Hematopoietic multipotent progenitor cell treated with erythropoietin and hydrocortisone succinate and interleukin-3 and kit ligand, for 4 days (in vitro differentiated cells): ENCODE data around the gene TEX10.
A peak's percentile ranks its signal among the peaks of the same experiment; 100 is the strongest.
"Not testable (repeated sequence)": the region's sequence is repeated elsewhere in the genome, so short reads cannot be mapped to it uniquely, and the experiment has no call there.

Experiments
- DNase-seq: peaks from one replicate; pipeline ENCODE4 v3.0.0-alpha.2; 2015

The TEX10 gene

DNA sequence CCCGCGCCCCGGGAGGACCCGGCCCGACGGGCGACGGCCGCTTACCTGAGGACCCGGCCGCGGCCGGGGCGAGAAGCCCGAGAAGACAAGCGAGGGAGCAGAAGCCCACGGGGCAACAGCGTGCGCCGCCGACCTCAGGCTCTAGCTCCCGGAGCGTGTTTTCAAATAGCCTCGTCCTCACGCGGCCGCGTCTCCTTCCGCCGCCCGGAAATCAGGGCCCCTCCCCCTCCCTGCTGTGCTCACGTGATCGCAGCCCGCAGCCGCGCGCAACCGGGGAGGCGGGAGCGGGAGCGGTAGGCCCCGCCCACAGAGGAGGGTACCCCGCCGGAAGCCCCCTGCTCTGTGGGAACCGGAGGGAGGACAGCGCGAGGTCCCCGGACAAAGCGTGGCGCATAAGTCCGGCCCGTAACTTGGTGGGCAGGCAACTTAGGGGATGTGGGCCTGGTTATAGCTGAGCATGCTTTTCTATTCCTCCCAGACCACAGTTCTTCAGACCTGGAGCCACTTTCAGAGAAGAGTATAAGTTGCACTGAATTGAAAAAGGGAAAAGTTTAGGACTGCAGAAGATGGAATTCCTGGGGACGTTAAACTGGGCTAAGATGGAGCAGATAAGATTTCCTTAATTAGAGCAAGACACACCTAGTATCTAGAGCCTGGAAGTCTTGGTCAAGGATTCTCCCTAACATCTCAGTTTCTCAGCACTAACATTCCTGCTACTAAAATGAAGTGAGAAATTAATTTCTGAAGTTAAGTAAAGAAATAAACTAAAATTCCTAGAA, at the start of gene TEX10:
TSS of gene TEX10 (minus strand) at position 216 of the 779 bp plus-strand sequence. CDS start 3,579 bp downstream, outside the sequence.
- peak; percentile 96 for DNase-seq

DNA sequence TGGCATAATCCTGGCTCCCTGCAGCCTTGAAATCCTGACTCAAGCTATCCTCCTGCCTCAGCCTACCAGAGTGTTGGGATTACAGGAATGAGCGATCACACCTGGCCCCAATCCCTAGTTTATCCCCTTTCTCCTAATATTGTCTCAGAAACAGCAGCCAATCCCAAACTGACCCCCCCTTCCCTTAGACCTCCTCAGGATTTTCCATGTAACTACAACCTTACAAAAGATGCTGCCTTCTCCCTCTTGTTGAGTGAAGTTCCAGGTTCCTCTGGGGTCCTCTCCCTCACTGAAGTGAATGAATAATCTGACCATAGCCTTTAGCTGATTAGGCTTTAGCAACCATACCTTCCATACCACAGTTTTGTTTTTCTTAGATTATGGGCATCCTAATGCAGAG, 48.3 kb upstream of the TEX10 start:
- DNase-seq: no peak

DNA sequence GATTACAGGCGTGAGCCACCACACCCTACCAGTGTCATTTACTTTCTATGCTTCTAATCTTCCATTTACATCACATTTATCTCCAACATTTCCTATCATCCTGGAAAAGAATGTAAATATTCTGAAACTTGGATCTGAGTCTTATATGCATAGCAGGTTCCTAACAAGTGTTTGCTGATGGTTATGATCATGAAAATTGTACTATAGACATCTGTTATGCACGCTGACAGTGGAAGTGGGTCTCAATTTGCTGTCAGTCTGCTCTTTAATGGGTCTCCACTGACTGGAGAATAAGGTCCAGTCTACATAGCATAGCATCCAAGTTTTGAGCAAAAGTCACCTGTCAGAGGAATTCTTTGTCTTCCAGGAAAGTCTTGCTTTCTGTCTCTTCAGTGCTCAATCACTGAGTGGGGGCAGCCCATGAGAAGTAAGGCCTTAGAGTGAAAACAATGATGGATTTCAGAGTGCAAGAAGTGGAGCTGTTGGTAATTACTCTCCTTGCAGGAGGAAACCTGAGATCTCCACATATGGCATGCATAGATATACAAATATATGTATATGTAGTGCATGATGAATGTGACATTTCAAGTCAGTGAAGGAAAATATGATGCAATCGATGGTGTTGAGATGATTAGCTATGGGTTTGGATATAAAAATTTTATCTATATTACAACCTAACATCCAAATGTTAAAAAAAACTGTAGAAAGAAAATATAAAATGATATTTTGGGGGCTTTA, 45.0 kb upstream of the TEX10 start:
- DNase-seq: no peak

DNA sequence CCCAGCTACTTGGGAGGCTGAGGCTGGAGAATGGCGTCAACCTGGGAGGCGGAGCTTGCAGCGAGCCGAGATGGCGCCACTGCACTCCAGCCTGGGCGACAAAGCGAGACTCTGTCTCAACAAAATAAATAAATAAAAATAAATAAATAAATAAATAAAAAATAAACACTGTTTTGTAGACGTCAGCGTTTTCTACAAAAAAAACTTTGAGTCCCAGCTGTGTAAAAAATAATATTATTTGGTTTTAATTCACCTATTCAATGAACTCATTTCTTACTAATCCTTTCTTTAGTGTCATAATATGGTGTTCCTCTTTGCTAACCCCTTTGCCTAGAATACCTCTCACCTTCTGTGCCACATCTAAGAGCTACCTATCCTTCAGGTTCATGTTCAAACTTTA, 44.0 kb upstream of the TEX10 start:
- DNase-seq: no peak

DNA sequence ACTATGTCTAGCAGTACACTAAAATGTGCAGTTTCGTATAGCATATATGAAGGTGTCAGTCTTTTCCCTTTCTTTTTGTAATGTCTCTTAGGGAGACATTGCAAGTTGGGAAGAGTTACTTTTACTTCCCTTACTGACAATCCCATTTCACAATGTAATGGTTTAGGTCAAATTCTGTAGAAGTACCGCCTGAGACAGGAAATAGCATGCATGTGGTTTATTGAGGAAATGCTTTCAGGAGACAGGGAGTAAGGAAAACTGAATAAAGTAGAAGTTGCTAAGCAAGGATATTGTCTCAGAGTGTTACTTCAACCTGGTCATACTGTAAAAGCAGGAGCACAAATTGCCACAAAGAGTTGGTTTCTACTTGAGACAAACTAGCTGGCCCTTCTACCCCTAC, 42.1 kb upstream of the TEX10 start:
- DNase-seq: no peak

DNA sequence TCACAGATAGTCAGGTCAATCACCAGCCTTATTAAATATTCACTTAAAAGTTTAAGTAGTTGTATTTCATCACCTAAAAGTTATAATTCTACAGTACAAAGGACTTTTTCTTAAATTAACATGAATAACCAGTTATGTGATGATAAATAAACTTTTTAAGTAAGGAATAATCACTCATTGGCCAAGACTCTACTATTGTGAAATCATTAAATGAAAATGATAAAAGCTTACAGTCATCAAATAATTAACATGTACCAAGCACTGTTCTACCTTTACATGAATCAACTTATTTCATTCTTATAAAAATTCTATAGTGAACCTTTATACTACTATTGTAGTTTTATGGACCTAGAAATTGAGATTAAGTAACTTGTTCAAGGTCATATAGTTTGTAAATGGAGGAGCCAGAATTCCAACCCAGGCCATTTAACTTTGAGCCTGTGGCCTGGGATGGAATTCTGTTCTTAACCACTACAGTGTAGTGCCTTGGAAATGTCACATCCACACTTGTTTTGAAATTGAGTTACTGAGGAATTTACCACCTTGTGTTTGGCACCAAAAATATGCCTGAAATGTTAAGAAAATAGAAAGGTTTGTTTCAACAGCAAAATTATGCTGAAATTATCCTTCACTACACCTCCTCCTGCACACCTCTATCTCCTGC, 41.4 kb upstream of the TEX10 start:
- no peak for DNase-seq

DNA sequence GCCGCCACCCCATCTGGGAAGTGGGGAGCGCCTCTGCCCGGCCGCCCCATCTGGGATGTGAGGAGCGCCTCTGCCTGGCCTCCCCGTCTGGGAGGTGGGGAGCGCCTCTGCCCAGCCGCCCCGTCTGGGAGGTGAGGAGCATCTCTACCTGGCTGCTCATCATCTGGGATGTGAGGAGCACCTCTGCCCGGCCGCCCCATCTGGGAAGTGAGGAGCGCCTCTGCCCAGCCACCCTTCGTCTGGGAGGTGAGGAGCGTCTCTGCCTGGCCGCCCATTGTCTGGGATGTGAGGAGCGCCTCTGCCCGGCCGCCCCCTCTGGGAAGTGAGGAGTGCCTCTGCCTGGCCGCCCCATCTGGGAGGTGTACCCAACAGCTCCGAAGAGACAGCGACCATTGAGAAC, 40.2 kb upstream of the TEX10 start:
- not testable (repeated sequence) for DNase-seq

DNA sequence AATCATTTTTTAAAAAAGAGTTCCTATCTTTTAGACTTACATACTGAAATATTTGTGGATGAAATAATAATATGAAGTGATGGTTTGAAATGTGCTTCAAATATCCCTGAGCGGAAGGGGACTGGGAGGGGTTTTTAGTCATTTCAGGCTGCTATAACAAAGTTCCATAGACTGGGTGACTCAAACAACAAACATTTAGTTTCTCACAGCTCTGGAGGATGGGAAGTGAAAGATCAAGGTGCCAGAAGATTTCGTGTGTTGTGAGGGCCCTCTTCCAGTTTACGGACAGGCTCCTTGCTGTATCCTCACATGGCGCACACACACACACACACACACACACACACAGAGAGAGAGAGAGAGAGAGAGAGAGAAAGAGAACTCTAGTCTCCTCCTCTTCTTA, 27.1 kb upstream of the TEX10 start:
- no peak for DNase-seq

DNA sequence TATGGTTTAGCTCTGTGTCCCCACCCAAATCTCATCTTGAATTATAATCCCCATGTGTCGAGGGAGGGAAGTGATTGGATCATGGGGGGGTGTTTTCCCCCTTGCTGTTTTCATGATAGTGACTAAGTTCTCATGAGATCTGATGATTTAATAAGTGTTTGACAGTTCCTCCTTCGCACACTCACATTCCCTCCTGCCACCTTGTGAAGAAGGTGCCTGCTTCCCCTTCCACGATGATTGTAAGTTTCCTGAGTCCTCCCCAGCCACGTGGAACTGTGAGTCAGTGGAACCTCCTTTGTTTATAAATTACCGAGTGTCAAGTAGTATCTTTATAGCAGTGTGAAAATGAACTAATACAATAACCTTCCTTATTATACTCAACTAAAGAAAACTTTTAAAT, 24.3 kb upstream of the TEX10 start:
- peak; percentile 47 for DNase-seq

DNA sequence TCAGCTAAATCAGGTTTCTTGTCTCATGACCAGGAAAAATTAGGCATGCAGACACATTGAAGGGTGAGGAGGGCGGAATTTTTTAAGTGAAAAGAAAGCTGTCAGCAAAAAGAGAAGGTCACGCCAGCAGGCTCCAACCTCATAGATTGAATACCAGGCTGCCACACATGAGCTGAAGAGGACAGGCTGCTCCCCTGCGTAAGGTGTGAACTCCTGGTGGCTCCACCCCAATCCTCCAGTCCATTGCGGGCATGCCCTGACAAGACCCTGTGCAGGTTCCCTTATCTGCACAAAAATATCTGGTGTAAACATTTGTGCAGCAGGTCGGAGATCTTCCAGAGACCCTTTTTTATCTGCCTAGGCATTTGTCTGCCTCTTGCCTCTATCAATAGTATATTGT, 22.9 kb upstream of the TEX10 start:
- no peak for DNase-seq

DNA sequence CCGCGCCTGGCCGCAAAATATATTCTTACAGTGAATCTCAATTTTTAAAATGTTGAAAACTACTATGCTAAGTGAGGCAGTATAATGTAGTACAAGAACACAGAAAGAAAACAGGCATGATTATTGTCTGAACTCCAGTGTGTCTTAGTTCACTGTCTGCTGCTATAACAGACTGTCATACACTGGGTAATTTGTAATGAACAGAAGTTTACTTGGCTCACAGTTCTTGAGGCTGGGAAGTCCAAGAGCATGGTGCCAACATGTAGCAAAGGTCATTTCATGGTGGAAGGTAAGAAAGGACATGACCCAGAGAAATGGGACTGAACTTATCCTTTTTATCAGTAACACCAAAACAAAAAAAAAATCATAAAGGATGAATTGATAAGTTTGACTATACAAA, 19.9 kb upstream of the TEX10 start:
- no peak for DNase-seq

DNA sequence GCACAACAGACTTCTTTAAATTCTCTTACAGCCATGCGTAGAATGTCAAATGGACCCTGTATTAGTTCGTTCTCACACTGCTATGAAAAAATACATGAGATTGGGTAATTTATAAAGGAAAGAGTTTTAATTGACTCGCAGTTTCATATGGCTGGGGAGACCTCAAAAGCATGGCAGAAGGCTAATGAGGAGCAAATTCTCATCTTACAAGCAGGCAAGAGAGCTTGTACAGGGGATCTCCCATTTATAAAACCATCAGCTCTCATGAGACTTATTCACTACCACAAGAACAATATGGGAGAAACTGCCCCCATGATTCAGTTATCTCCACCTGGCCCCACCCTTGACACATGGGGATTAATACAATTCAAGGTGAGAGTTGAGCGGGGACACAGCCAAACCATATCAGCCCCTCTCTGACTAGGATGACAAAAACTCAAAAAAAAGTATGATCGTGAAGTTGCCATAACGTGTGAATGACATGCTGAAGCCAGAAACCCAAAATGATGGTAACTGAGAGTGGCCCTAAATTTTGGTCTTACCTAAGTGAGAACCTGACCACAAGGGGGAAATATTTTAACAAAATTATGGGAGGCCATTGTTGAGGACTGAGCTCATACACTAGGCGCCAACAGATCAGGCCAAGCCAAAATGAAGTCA, 17.5 kb upstream of the TEX10 start:
- no peak for DNase-seq

DNA sequence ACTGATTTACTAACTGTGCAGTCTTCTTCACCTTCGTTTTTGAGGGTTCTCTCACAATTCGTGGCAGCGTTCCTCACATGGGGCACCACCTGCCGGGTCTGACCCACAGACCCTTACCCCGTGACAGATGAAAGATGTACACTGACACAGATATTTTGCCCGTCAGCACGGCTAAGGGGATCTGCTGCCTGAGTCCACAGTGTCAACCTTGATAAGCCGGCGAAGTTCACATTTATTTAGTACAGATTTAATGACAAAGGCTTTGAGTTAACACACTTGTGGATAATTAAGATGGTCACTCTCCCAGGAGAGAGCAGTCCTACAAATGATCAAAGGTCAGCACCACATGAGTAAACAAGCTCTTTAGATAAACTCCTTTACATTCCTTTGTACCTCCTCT, 15.9 kb upstream of the TEX10 start:
- DNase-seq: no peak

DNA sequence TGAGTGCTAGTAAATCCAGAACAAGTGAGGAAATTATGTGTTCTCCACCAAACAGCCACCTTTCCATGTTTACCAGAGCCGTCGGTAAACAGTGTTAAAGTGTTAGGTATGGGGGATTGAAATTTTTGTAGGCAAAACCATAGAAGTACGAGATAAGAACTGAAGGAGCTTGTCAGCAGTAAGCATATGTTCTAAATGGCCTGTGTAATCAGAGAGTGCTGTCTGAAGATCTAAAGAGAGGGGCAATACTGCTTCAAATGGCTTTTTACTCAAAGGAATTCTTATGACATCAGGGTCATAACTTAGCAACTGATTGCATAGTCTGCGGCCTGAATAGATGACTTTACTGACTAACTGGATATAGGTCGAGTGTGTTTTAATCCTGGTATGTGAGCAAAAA, 13.4 kb upstream of the TEX10 start:
- DNase-seq: no peak

DNA sequence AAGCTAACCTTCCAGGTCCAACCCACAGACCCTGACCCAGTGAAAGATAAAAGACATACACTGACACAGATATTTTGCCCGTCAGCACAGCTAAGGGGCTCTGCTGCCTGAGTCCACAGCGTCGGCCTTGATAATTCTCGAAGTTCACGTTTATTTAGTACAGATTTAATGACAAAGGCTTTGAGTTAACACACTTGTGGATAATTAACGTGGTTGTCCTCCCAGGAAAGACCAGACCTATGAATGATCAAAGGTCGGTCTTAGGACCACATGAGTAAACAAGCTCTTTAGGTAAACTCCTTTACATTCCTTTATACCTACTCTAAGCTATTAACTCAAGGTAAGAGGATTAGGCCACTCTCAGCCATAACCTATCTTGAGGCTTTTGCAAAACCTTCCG, 11.3 kb upstream of the TEX10 start:
- DNase-seq: no peak

DNA sequence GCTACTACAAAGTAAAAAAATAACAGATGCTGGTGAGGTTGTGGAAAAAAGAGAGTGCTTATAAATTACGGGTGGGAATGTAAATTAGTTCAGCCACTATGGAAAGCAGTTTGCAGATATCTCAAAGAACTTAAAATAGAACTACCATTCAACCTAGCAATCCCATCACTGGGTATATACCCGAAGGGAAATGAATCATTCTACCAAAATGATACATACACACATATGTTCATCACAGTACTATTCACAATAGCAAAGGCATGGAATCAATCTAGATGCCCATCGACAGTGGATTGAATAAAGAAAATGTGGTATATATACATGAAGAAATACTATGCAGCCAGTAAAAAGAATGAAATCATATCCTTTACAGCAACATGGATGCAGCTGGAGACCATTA, 6.3 kb upstream of the TEX10 start:
- no peak for DNase-seq

DNA sequence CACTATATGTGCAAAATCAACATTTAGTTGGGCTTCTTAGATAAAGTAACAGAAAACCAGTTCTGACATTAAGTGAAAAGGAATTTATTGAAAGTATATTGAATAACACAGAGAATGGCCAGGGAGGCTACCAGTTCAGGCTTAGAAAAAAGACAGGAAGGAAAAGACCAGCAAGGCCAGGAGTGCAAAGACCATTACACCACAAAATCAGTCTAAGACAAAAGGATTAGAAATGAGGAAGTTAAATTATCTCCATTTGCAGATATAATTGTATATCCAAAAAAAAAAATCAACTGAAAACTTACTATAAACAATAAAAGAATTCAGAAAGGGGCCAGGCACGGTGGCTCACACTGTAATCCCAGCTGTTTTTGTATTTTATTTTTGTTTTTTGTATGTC, 4.8 kb upstream of the TEX10 start:
- DNase-seq: peak; percentile 75

DNA sequence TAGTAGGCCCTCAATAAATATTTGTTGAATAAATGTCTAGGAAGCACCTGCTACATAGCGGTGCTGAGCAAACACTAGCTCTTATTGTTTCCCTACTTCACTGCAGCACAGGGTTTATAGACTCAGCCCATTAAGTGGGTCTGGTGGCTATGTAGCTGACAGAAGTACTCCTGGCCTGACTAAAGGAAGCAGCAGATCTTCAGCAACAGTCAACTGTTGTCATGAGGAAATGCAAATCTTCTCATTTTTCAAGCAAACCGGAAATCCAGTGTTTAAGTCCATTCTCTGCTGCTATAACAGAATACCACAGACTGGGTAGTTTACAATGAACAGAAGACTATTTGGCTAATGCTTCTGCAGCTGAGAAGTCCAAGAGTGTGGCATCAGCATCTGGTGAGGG, 2.8 kb upstream of the TEX10 start:
- no peak for DNase-seq

DNA sequence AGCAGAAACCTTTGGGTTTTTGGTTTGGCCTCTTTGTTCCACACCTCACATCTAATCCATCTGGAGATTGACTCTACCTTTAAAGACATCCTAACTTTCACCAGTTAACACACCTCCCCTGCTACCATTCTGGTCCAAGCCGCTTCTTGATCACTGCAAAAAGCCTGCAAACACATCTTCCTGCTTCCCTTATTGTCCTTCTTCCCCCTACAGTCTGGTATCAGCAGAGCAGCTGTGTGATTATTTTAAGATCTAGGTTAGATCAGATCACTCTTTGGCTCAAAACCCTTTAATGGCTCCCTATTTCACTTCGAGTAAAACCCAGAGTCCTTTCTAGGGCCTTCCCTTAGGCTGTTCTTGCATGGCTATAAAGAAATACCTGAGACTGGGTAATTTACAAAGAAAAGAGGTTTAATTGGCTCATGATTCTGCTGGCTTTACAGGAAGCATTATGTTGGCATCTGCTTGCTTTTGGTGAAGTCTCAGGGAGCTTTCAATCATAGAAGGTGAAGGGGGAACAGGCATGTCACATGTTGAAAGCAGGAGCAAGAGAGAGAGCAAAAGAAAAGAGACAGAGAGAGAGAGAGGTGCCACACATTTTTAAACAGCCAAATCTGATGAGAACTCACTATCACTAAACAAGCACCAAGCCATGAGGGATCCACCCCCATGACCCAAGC, 1.5 kb upstream of the TEX10 start:
- DNase-seq: no peak

DNA sequence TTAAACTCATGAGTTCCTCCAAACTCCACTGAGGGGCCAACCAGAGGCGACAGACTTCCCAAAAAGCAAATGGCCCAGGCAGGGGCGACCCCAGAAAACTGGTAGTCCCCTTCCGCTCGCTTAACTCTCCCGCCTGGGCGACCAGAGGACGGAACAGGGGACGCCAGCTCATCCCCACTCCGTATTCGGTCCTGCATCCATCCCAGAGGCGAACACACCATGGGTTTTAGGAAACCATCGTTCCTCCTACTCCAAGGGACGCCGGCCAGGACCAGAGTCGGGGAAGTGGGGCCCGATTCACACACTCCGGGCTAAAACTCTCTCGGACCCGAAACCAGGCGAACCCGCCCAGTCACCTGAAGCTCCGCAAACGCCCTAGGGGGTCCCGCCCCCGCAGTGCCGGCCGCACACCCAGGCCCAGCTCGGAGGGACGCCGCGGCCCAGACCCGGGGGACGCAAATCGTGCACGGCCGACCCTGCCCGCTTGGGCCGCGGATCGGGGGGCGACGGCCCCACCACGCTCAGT, 478 bp downstream of the TEX10 start:
- peak; percentile 64 for DNase-seq

DNA sequence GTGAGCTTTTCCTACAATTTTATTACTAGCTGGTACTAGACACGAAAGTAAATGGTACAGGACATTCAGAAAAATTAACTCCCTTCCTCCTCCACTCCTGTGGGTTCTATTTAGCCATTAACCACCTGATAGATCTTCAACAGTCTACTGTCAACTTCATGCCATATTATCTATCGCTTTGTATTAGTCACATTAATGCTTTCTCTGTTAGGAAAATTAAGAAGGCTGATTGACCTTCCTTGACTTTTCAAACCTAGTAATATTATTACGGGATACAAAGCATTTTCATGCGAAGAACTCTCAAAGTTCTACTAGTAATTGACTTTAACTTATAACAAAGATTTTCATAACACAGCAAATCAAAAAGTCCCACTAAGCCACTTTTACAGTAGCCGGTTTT, 1.2 kb downstream of the TEX10 start:
- no peak for DNase-seq

DNA sequence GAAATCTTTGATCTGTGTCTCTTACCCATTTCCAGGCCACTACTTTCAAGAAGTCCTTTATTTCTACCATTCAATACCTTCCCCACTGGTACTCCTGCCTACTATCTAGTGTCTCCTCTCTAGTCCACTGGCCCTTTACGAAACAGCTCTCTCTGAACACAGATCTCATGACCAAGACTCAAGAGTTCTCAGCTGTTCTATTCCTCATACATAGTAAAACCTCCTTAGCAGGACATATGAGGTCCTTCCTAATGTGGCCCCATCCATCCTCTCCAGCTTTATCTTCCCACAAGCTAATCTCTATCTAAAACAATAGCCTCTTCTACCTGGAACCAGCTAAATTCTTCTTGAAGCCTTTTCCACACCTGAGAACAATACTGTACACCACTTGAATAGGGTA, 2.6 kb downstream of the TEX10 start:
- DNase-seq: no peak

DNA sequence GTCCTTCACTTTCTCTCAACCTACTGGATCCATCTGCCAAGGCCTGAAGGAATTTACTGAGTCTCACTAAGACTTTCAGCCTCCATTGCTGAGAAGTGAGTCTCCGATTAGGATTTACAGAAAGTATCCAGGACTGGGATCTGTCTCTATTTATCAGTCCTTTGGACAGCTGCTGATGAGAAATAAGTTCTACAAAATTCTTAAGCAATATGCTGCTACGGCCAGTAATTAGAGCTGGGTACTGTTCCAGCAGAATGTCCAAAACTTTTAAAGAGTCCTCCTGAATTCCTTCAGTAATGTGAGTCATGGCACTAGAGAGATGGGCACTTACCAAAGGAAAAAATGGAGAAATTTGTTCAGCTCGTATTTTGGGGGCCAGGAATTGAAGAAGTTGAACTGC, 5.9 kb downstream of the TEX10 start:
- DNase-seq: no peak
